Gastrocnemius medialis (tissue), 4 donors: ENCODE data around the gene ZNF592.

Experiments used
- POLR2A ChIP-seq, 2 donors: fragments of 450-650 bp; IDR thresholded peaks; one replicate each; pipeline ENCODE4 v1.6.1; 2017; ENCODE audit warnings: antibody characterized with exemption in 2 of 2, mild to moderate bottlenecking in 2 of 2, moderate library complexity in 2 of 2
- TF ChIP-seq, protein P1 (sequence below), 5 experiments: fragments of 450-650 bp in 3 of 5; fragments of 200-600 bp in 2 of 5; sonication (generic) in 2 of 5; IDR thresholded peaks in 4 of 5; conservative IDR thresholded peaks in 1 of 5; 1 replicate in 4 of 5; 2 replicates in 1 of 5; pipeline ENCODE4 v1.5.1; 2016 to 2019; ENCODE audit warnings: antibody characterized with exemption in 5 of 5, mild to moderate bottlenecking in 3 of 5, moderate library complexity in 3 of 5

DNA sequence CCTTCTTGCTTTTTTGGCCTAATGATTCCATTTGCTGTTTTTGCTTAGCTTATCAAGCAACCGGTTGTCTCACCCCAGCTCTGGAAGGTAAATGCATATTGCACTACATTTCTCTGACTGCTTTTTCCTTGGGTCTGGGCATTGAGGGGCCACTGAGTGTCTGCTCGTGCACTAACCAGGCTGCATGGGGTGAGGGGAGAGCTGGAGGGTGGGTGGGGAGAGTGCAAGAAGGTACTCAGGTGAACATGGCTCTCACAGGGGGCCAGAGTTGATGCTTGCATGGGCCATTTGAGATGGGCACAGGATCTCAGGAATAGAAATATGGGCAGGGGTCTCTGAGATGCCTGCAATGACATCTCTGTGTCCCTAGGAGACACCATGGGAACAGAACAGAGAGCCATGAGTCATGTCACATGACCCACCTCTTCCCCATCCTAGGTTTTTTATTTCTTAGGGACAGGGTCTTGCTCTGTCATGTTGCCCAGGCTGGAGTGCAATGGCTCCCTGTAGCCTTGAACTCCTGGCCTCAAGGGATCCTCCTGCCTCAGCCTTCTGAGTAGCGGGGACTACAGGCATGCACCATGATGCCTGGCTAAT lies 75.0 kb downstream of the ZNF592 start:
- TF ChIP-seq, protein P1, sequence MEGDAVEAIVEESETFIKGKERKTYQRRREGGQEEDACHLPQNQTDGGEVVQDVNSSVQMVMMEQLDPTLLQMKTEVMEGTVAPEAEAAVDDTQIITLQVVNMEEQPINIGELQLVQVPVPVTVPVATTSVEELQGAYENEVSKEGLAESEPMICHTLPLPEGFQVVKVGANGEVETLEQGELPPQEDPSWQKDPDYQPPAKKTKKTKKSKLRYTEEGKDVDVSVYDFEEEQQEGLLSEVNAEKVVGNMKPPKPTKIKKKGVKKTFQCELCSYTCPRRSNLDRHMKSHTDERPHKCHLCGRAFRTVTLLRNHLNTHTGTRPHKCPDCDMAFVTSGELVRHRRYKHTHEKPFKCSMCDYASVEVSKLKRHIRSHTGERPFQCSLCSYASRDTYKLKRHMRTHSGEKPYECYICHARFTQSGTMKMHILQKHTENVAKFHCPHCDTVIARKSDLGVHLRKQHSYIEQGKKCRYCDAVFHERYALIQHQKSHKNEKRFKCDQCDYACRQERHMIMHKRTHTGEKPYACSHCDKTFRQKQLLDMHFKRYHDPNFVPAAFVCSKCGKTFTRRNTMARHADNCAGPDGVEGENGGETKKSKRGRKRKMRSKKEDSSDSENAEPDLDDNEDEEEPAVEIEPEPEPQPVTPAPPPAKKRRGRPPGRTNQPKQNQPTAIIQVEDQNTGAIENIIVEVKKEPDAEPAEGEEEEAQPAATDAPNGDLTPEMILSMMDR (IDR thresholded peaks at IDR 0.05 in 4 of 5, conservative IDR thresholded peaks at IDR 0.05 in 1 of 5) = no peak
- TF ChIP-seq POLR2A (IDR thresholded peaks at IDR 0.05) = no peak
